Breast epithelium (tissue), 4 donors: Measurements from ENCODE around the gene DUOXA2. TPM values are rescaled to one million over a fixed set of nuclear protein-coding genes. Genes with fewer than 3 reads are reported as not detected.

Experiments
- DNase-seq, 2 donors: peaks; one replicate each; pipeline ENCODE4 v3.0.0-alpha.2; 2019; ENCODE audit warnings: low spot score in 2 of 2
- H3K27ac ChIP-seq, 2 donors: fragments of 200-600 bp; sonication (generic) in 1 of 2; one replicate each; pipeline ENCODE4 v1.5.1; 2016 to 2019; ENCODE audit warnings: mild to moderate bottlenecking in 1 of 2
- H3K27me3 ChIP-seq, 2 donors: fragments of 200-600 bp; sonication (generic) in 1 of 2; one replicate each; pipeline versions ENCODE4 v1.5.1 to v1.6.0; 2017 to 2019; ENCODE audit warnings: control low read depth in 1 of 2, mild to moderate bottlenecking in 1 of 2
- H3K36me3 ChIP-seq: fragments of 200-600 bp; one replicate; pipeline ENCODE4 v1.5.1; 2019
- H3K4me1 ChIP-seq, 2 donors: fragments of 200-600 bp; sonication (generic); one replicate each; pipeline ENCODE4 v1.5.1; 2016 to 2019; ENCODE audit warnings: control low read depth in 1 of 2
- H3K4me3 ChIP-seq, 3 donors: fragments of 200-600 bp; sonication (generic); 1 replicate in 2 of 3; 2 replicates in 1 of 3; pipeline ENCODE4 v1.5.1; 2016 to 2019; ENCODE audit warnings: mild to moderate bottlenecking in 3 of 3, moderate library complexity in 2 of 3
- H3K9me3 ChIP-seq, 2 donors: fragments of 200-600 bp; sonication (generic) in 1 of 2; one replicate each; pipeline ENCODE4 v1.5.1; 2016 to 2019; ENCODE audit warnings: control low read depth in 1 of 2
- POLR2A ChIP-seq: fragments of 450-650 bp; IDR thresholded peaks from one replicate; pipeline ENCODE4 v1.6.1; 2016; ENCODE audit warnings: antibody characterized with exemption, mild to moderate bottlenecking, moderate library complexity
- POLR2AphosphoS5 ChIP-seq, 3 donors: sonication (generic); formaldehyde crosslinking; IDR thresholded peaks; one replicate each; pipeline ENCODE4 v1.6.1; 2017; ENCODE audit warnings: antibody characterized with exemption in 3 of 3
- intact Hi-C: fragments of 100-400 bp; cut with DNase I; formaldehyde crosslinking; loops from one replicate; pipeline ENCODE4 v1.15.1; 2023; ENCODE audit warnings: low total_unique reads
- total RNA-seq, 3 donors: library from RNA; depleted of rRNA; stranded (reverse); fragments of >200 nt; gene quantifications; one replicate each; pipeline ENCODE4 v1.1.0, GENCODE V29; 2016
- TF ChIP-seq, protein P1 (sequence below), 3 donors: fragments of 450-650 bp; IDR thresholded peaks; one replicate each; pipeline ENCODE4 v1.5.1; 2016 to 2017; ENCODE audit warnings: antibody characterized with exemption in 3 of 3, mild to moderate bottlenecking in 3 of 3, moderate library complexity in 3 of 3

DUOXA2 gene
- total RNA-seq, 3 donors from 2014 or later, result 0.33 TPM; not detected in 2

DNA sequence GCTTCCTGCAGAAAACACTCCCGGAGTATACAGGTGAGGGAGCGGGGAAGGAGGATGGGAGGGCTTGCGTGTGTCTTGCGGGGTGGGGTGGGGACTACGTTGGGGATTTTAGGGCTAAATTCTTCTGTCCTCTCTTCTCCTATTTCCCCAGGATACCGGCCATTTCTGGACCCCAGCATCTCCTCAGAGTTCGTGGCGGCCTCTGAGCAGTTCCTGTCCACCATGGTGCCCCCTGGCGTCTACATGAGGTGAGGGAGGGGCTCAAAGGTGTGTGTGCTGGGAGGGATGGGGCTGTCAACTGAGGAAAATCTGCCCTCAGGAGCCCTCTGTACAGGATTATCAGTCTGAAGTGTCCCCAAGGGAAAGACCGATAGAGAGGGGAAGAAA lies 22.2 kb downstream of the DUOXA2 start:
- no peak for DNase-seq
- no peak overlapping the region for H3K27ac ChIP-seq
- no peaks in the 10 kb centered on the region for H3K4me1 ChIP-seq

DNA sequence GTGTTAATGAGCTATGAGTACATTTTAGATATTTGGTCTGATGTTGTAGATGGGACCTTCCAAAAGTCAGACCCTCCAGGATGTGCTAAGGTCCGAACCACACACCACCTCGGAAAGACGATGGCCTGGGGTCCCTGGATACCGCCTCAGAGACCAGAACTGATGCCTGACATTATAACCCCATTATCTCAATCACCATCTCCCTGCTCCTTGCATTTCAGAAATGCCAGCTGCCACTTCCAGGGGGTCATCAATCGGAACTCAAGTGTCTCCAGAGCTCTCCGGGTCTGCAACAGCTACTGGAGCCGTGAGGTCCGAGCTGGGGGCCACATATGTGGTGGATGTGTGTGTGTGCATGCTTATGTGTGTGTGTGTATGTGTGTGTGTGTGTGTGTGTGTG lies 23.6 kb downstream of the DUOXA2 start:
- no peak for TF ChIP-seq POLR2A
- no peak for TF ChIP-seq POLR2AphosphoS5 (IDR thresholded peaks at IDR 0.05)
- TF ChIP-seq, protein P1, sequence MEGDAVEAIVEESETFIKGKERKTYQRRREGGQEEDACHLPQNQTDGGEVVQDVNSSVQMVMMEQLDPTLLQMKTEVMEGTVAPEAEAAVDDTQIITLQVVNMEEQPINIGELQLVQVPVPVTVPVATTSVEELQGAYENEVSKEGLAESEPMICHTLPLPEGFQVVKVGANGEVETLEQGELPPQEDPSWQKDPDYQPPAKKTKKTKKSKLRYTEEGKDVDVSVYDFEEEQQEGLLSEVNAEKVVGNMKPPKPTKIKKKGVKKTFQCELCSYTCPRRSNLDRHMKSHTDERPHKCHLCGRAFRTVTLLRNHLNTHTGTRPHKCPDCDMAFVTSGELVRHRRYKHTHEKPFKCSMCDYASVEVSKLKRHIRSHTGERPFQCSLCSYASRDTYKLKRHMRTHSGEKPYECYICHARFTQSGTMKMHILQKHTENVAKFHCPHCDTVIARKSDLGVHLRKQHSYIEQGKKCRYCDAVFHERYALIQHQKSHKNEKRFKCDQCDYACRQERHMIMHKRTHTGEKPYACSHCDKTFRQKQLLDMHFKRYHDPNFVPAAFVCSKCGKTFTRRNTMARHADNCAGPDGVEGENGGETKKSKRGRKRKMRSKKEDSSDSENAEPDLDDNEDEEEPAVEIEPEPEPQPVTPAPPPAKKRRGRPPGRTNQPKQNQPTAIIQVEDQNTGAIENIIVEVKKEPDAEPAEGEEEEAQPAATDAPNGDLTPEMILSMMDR (IDR thresholded peaks at IDR 0.05), result no peak
- Histone ChIP-seq H3K4me3 (no peak overlapping the region), H3K4me1 (no peaks in the 10 kb centered on the region), H3K9me3 (no peaks in the 10 kb centered on the region), H3K36me3 (no peaks in the 10 kb centered on the region), H3K27me3 (peaks cover 0 to 28% of the 10 kb centered on the region in 2 donors), H3K27ac (no peak overlapping the region)
- DNase-seq, result no peak
- intact Hi-C loops, result no loop called here

More for the DNA sequence above, 22.2 kb downstream of the DUOXA2 start:
- no peak overlapping the region for H3K4me3 ChIP-seq
- H3K9me3 ChIP-seq, result no peaks in the 10 kb centered on the region
- no peaks in the 10 kb centered on the region for H3K36me3 ChIP-seq
- TF ChIP-seq POLR2AphosphoS5 (IDR thresholded peaks at IDR 0.05) (no peak), POLR2A (no peak)
- TF ChIP-seq, protein P1 (IDR thresholded peaks at IDR 0.05), result no peak
- peaks cover 0 to 31% of the 10 kb centered on the region in 2 donors for H3K27me3 ChIP-seq
- intact Hi-C loops, result no loop called here

DNA sequence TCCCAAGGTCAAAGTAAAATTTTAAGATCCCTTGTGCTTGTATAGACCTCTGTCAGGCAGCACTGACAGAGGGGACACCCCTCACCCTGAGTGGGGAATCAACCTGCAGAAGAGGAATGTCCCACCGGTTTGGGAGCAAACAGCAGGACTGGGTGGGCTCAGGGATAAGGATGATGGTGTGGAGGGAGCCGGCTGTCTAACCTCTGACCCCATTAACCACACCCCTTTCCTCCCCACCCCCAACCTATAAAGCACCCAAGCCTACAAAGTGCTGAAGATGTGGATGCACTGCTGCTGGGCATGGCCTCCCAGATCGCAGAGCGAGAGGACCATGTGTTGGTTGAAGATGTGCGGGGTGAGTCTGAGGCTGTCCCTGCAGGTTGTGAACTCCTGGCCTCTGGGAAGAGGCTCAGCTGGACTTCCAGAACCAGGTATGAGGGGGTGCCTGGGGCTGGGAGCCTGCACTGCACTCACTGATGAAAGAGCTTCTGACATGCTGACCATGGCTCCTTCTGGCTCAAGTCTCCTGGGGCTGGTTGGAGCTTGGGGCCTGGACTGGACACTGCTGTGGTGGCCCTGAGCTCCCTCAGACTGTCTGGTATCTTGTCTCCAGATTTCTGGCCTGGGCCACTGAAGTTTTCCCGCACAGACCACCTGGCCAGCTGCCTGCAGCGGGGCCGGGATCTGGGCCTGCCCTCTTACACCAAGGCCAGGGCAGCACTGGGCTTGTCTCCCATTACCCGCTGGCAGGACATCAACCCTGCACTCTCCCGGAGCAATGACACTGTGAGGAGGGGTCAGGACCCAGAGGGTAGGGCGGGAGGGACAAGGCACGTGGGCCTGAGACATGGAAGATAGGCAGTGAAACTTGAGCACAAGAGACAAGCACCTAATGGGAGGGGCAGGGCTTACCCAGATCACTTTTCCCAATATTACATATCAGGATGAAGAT lies 25.0 kb downstream of the DUOXA2 start:
- DNase-seq, result no peak
- Histone ChIP-seq H3K4me3 (no peak overlapping the region), H3K27ac (no peak overlapping the region), H3K36me3 (no peaks in the 10 kb centered on the region), H3K9me3 (no peaks in the 10 kb centered on the region), H3K4me1 (no peaks in the 10 kb centered on the region), H3K27me3 (peaks cover 0 to 19% of the 10 kb centered on the region in 2 donors)
- TF ChIP-seq, protein P1 (IDR thresholded peaks at IDR 0.05), result no peak
- TF ChIP-seq POLR2AphosphoS5 (IDR thresholded peaks at IDR 0.05) (no peak), POLR2A (no peak)
- intact Hi-C loops, result no loop called here

DNA sequence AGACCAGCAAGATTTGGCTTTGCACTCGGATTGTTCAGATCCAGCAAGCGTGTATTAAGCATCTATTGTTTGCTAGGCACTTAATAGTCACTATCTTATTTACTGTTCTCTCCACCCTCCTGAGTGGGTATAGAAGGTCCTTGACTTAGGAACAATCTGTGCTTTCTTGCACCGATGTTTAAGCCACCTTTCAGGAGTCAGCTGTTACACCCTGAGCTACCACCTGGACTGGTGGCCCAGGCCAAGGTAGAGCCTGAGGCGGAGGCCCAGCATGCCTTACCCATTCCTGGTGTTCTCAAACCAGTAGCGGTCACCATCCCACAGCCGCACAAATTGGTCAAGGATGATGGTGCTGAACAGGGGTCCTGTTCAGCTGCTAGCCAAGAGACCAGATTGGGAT lies 25.6 kb downstream of the DUOXA2 start:
- H3K36me3 ChIP-seq, result no peaks in the 10 kb centered on the region
- intact Hi-C loops, result no loop called here
- no peaks in the 10 kb centered on the region for H3K4me1 ChIP-seq
- TF ChIP-seq, protein P1 (IDR thresholded peaks at IDR 0.05), result no peak
- TF ChIP-seq POLR2A (no peak), POLR2AphosphoS5 (IDR thresholded peaks at IDR 0.05) (no peak)
- H3K27me3 ChIP-seq, result peaks cover 0 to 12% of the 10 kb centered on the region in 2 donors
- DNase-seq, result no peak
- H3K4me3 ChIP-seq, result no peak overlapping the region
- H3K27ac ChIP-seq, result no peak overlapping the region
- no peaks in the 10 kb centered on the region for H3K9me3 ChIP-seq

DNA sequence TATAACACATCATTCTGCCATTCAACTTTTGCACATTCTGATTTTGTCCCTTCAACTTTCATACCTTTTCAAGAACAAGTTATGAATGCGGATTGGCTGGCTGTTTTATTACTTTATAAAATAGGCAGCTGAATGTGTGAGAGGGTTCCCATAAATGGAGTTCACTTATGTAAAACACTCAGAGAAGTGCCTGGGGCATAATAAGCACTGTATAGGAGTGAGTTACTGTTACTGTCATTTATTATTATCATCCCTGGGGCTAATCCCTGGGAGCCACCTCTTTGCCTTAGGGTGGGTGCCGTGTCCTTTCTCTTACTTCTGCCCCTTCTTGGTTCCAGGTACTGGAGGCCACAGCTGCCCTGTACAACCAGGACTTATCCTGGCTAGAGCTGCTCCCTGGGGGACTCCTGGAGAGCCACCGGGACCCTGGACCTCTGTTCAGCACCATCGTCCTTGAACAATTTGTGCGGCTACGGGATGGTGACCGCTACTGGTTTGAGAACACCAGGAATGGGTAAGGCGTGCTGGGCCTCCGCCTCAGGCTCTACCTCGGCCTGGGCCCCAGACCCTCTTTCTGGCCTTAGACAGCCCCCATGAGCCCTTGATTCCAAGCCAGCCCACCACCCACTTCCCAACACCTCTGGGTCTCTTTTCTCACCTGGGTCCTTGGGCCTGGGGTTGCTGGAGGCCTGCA lies 26.6 kb downstream of the DUOXA2 start:
- no peak for DNase-seq
- H3K4me1 ChIP-seq, result no peaks in the 10 kb centered on the region

More for the DNA sequence above, 26.6 kb downstream of the DUOXA2 start:
- peaks cover 0 to 6% of the 10 kb centered on the region in 2 donors for H3K27me3 ChIP-seq
- no peaks in the 10 kb centered on the region for H3K36me3 ChIP-seq
- no peak overlapping the region for H3K27ac ChIP-seq
- no peak overlapping the region for H3K4me3 ChIP-seq
- intact Hi-C loops, result no loop called here
- TF ChIP-seq POLR2A (no peak), POLR2AphosphoS5 (IDR thresholded peaks at IDR 0.05) (no peak)
- TF ChIP-seq, protein P1 (IDR thresholded peaks at IDR 0.05), result no peak
- no peaks in the 10 kb centered on the region for H3K9me3 ChIP-seq
